Measurements from ENCODE around the gene FGF1. TPM values are rescaled to one million over a fixed set of nuclear protein-coding genes. Genes with fewer than 3 reads are reported as not detected.

Gene FGF1
- 0.03 TPM in 1 of 2 replicates, not detected in the other for total RNA-seq (2014; rRNA removed; shearing (Covaris generic))

- in situ Hi-C loops (cut with HindIII; ENCODE audit: low sequenced_read_pairs) = no loop called here
- peak; percentile 69 for DNase-seq (ENCODE audit: low spot score)
These were observed at the start of gene FGF1 for GRCh38 chr5:142685418-142686209. FGF1 (minus strand) TSS chr5:142686090; CDS start chr5:142614127, 71,963 bp downstream.

GRCh38 chr5:142727735-142728047, 41.8 kb upstream of the FGF1 start:
- in situ Hi-C loops (cut with HindIII; ENCODE audit: low sequenced_read_pairs) = no loop called here
- no peak for DNase-seq (ENCODE audit: low spot score)

- no peak for DNase-seq (ENCODE audit: low spot score)
- in situ Hi-C loops (cut with HindIII; ENCODE audit: low sequenced_read_pairs) = no loop called here
These were observed 40.4 kb upstream of the FGF1 start for GRCh38 chr5:142726188-142726731.

GRCh38 chr5:142725231-142726187, 39.6 kb upstream of the FGF1 start:
- in situ Hi-C loops (cut with HindIII; ENCODE audit: low sequenced_read_pairs) = no loop called here
- DNase-seq (ENCODE audit: low spot score) = no peak

GRCh38 chr5:142724821-142725220, 38.9 kb upstream of the FGF1 start:
- no peak for DNase-seq (ENCODE audit: low spot score)
- in situ Hi-C loops (cut with HindIII; ENCODE audit: low sequenced_read_pairs) = no loop called here

- in situ Hi-C loops (cut with HindIII; ENCODE audit: low sequenced_read_pairs) = no loop called here
- DNase-seq (ENCODE audit: low spot score) = no peak
These were observed 37.0 kb upstream of the FGF1 start for GRCh38 chr5:142722896-142723295.

DNA sequence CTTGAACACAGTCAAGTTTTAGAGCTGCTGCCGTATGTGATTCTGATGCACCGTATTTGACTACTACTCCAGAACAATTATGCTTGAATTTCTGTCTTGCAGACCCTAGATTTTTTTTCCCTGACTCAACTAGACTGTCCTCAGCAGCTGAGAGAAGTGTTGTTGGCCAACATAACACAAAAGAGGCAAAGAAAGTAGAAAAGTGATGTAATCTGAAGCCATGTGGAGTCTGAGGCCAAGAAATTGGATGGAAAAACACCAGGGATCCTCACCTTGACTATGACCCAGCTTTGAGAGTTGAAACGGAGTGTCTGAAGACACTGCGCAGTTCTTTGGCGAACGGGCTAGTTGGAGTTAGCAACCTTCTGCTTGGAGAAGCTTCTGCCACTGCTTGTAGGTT, 36.3 kb upstream of the FGF1 start:
- no peak for DNase-seq (ENCODE audit: low spot score)
- in situ Hi-C loops (cut with HindIII; ENCODE audit: low sequenced_read_pairs) = no loop called here

DNA sequence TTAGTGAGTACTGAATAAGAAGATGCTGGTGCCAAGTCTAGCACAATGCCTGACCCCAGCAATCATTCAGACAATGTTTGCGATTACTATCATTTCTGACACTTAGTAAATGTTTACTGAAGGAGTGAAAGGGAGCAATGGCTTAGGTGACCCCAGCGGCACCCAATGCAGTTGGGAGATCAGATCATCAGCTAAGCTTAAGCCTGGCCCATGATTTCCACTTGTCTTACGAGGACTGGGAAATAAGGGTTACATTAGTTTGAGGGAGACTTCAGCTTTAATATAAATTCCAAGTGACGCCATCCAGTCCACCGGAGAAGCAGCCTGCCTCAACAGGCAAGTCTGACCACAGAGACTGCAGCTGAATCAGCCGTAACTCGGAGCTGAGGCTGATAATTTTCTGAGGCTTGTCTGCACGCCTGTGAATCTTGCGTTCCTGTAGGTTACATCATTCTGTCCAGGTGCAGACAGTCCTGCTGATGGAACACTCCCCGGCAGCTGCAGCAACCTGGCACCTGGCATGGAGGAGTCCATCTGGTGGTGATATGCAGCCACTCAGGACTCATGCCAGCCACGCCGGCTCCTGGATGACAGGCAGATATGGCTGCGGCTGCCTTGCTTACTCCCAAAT, 34.9 kb upstream of the FGF1 start:
- in situ Hi-C loops (cut with HindIII; ENCODE audit: low sequenced_read_pairs) = no loop called here
- peak; percentile 77 for DNase-seq (ENCODE audit: low spot score)

GRCh38 chr5:142719836-142720370, 34.0 kb upstream of the FGF1 start:
- no peak for DNase-seq (ENCODE audit: low spot score)
- in situ Hi-C loops (cut with HindIII; ENCODE audit: low sequenced_read_pairs) = no loop called here

- in situ Hi-C loops (cut with HindIII; ENCODE audit: low sequenced_read_pairs) = no loop called here
- DNase-seq (ENCODE audit: low spot score) = peak; percentile 68
These were observed 31.8 kb upstream of the FGF1 start for GRCh38 chr5:142717582-142718215.

GRCh38 chr5:142716963-142717362, 31.1 kb upstream of the FGF1 start:
- in situ Hi-C loops (cut with HindIII; ENCODE audit: low sequenced_read_pairs) = no loop called here

GRCh38 chr5:142715291-142715690, 29.4 kb upstream of the FGF1 start:
- in situ Hi-C loops (cut with HindIII; ENCODE audit: low sequenced_read_pairs) = no loop called here
- DNase-seq (ENCODE audit: low spot score) = no peak

More at GRCh38 chr5:142716963-142717362, 31.1 kb upstream of the FGF1 start:
- peak; percentile 81 for DNase-seq (ENCODE audit: low spot score)

- DNase-seq (ENCODE audit: low spot score) = peak; percentile 87
- in situ Hi-C loops (cut with HindIII; ENCODE audit: low sequenced_read_pairs) = no loop called here
These were observed 27.3 kb upstream of the FGF1 start for GRCh38 chr5:142713121-142713706.

DNA sequence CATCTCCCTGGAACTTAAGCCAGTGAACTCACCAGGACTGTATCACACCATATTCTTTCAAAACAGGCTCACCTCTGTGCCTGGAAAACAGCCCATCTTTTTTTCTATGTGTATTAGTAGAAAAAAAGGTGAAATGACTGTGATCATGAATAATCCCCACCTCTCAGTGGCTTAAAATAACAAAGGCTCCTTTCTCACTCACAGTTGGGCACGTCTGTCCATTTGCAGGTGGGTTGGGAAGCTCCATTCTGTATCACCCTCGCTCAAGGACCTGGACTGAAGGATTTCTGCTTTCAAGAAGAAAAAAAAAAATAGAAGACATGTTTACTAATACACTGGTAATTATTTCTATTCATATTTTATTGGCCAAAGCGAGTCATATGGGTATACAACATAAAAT, 17.3 kb upstream of the FGF1 start:
- in situ Hi-C loops (cut with HindIII; ENCODE audit: low sequenced_read_pairs) = no loop called here
- no peak for DNase-seq (ENCODE audit: low spot score)

DNA sequence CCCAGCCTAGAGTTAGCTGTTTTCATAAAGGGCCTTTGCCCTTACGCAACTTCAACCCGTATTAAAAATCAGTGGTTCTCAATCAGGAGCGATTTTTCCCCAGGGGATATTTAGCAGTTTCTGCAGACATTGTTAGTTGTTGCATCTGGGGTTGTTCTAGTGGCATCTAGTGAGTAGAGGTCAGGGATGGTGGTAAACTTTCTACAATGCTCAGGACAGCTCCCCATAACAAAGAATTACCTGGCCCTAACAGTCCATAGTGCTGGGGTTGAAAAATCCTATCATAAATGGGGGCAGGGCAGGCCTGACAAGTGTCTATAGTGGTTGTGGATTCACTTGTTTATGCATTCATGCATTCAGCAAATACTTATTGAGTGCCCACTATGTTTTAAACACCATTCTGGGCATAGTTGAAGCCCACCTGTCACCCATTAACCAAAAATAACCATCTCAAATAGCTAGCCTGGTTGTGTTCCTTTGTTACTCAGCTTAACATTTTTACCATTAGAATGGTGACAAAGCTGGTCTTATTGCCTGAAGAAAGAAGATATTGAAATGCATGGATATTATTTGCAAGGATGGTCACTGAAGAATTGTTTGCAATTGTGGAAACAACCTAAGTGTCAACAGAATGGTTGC, 15.9 kb upstream of the FGF1 start:
- DNase-seq (ENCODE audit: low spot score) = no peak
- in situ Hi-C loops (cut with HindIII; ENCODE audit: low sequenced_read_pairs) = no loop called here

GRCh38 chr5:142700566-142700965, 14.7 kb upstream of the FGF1 start:
- no peak for DNase-seq (ENCODE audit: low spot score)
- in situ Hi-C loops (cut with HindIII; ENCODE audit: low sequenced_read_pairs) = no loop called here

GRCh38 chr5:142699184-142699720, 13.4 kb upstream of the FGF1 start:
- in situ Hi-C loops (cut with HindIII; ENCODE audit: low sequenced_read_pairs) = no loop called here
- DNase-seq (ENCODE audit: low spot score) = peak; percentile 92
